ENCODE measurements around the gene GPR132. TPM values are rescaled to one million over a fixed set of nuclear protein-coding genes. Genes with fewer than 3 reads are reported as not detected.
"Not testable (repeated sequence)": the region's sequence is repeated elsewhere in the genome, so short reads cannot be mapped to it uniquely, and the experiment has no call there.

Gene GPR132
- total RNA-seq, 1 donor from 2014 or later: 0.24 TPM

DNA sequence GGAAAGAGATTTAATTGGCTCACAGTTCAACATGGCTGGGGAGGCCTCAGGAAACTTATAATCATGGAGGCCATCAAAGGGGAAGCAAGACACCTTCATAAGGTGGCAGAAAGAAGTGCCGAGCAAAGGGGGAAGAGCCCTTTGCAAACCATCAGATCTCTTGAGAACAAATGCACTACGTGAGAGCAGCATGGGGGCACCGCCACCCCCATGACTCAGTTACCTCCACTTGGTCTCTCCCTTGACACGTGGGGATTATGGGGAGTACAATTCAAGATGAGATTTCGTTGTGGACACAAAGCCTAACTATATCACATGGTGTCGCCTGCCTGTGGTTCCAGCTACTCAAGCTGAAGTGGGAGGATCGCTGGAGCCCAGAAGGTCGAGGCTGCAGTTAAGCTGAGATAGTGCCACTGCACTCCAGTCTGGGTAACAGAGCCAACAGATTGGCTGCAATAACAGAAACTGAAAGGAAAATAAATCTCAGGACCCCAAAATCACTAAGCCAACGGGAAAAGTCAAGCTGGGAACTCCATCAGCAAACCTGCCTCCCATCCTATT, 34.3 kb downstream of the GPR132 start:
- DNase-seq (ENCODE audit: extremely low spot score, unreplicated experiment): no peak
- Mint-ChIP-seq H3K4me1 (ENCODE audit: unreplicated experiment) (no peaks in the 10 kb centered on the region), H3K27ac (no peak overlapping the region)

DNA sequence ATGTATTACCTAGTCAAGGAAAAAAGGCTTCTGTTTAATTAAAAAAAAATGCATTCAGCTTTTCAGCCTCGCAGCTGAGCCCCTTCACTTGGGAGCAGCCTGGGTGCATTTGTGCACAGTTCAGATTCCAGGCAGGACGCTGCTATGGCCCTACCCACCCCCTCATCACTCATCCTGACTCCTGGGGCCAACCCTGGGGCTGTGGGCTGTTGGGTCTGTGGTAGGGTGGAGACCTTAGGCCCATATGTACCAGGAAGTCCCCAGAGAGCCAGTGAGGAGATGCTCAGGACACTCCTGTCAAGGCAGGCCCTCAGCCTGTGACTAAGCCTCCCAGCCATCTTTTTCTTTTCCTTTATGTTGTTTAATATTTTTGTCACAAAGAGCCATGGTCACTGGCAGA, 35.0 kb downstream of the GPR132 start:
- H3K4me3 Mint-ChIP-seq: no peak overlapping the region
- H3K27ac Mint-ChIP-seq: no peak overlapping the region
- no peak for DNase-seq (ENCODE audit: extremely low spot score, unreplicated experiment)
- no peaks in the 10 kb centered on the region for H3K4me1 Mint-ChIP-seq (ENCODE audit: unreplicated experiment)
- TF ChIP-seq, protein P1, sequence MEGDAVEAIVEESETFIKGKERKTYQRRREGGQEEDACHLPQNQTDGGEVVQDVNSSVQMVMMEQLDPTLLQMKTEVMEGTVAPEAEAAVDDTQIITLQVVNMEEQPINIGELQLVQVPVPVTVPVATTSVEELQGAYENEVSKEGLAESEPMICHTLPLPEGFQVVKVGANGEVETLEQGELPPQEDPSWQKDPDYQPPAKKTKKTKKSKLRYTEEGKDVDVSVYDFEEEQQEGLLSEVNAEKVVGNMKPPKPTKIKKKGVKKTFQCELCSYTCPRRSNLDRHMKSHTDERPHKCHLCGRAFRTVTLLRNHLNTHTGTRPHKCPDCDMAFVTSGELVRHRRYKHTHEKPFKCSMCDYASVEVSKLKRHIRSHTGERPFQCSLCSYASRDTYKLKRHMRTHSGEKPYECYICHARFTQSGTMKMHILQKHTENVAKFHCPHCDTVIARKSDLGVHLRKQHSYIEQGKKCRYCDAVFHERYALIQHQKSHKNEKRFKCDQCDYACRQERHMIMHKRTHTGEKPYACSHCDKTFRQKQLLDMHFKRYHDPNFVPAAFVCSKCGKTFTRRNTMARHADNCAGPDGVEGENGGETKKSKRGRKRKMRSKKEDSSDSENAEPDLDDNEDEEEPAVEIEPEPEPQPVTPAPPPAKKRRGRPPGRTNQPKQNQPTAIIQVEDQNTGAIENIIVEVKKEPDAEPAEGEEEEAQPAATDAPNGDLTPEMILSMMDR (conservative IDR thresholded peaks at IDR 0.05): no peak
- no peaks in the 10 kb centered on the region for H3K36me3 Mint-ChIP-seq
- peaks cover 47% of the 10 kb centered on the region for H3K27me3 Mint-ChIP-seq
- no peaks in the 10 kb centered on the region for H3K9me3 Mint-ChIP-seq

More for the DNA sequence above, 34.3 kb downstream of the GPR132 start:
- Mint-ChIP-seq H3K9me3 (no peaks in the 10 kb centered on the region), H3K4me3 (no peak overlapping the region), H3K36me3 (no peaks in the 10 kb centered on the region), H3K27me3 (peaks cover 47% of the 10 kb centered on the region)
- TF ChIP-seq, protein P1 (conservative IDR thresholded peaks at IDR 0.05): no peak

DNA sequence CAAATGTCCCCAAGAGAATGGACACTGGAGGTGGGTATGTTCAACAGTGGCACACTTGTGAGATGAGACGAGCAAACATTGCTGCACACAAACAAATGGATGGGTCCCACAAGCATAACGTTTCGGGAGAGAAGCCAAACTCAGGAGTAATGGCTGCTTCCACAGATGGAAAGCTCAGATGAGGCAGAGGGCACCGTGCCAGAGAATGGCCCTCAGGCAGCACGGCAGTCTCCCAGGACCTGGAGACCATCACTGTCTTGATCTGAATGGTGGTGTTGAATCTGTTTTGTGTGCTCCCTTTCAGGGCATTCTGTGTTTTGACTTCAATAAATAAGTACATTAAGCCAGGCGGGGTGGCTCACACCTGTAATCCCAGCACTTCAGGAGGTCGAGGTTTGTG, 35.8 kb downstream of the GPR132 start:
- TF ChIP-seq, protein P1 (conservative IDR thresholded peaks at IDR 0.05): no peak
- DNase-seq (ENCODE audit: extremely low spot score, unreplicated experiment): no peak
- H3K9me3 Mint-ChIP-seq: no peaks in the 10 kb centered on the region
- no peak overlapping the region for H3K4me3 Mint-ChIP-seq
- no peak overlapping the region for H3K27ac Mint-ChIP-seq
- peaks cover 39% of the 10 kb centered on the region for H3K27me3 Mint-ChIP-seq
- H3K36me3 Mint-ChIP-seq: no peaks in the 10 kb centered on the region
- H3K4me1 Mint-ChIP-seq (ENCODE audit: unreplicated experiment): no peaks in the 10 kb centered on the region

DNA sequence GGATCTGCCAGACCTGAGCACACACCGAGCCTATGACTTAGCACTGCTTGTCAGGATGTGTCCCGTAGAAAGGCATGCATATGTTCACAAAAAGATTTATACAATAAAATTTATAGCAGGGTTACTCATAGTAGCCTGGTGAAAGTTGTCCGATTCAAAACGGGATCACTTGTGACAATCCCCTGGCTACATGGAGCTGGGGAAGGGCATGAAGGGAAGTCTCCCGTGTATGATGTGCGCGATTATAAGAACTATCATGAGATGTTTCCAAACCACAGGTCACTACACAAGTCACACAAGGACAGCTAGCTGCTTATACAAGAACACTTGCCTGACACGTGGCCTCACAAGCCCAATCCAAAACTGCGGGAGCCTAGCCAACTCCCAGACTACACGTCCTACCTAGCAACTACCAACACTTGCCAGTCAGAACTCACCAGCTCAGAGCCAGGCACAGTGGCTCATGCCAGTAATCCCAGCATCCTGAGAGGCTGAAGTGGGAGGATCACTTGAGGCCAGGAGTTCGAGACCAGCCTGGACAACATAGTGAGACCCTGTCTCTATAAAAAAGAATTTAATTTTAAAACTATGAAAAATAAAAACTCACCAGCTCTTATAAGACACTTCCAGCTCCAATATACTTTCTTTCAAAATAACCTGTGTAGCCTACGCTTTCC, 36.8 kb downstream of the GPR132 start:
- no peak overlapping the region for H3K4me3 Mint-ChIP-seq
- no peaks in the 10 kb centered on the region for H3K9me3 Mint-ChIP-seq
- no peaks in the 10 kb centered on the region for H3K4me1 Mint-ChIP-seq (ENCODE audit: unreplicated experiment)
- H3K27ac Mint-ChIP-seq: no peak overlapping the region
- TF ChIP-seq, protein P1 (conservative IDR thresholded peaks at IDR 0.05): no peak
- no peak for DNase-seq (ENCODE audit: extremely low spot score, unreplicated experiment)
- H3K27me3 Mint-ChIP-seq: peaks cover 29% of the 10 kb centered on the region
- H3K36me3 Mint-ChIP-seq: no peaks in the 10 kb centered on the region

DNA sequence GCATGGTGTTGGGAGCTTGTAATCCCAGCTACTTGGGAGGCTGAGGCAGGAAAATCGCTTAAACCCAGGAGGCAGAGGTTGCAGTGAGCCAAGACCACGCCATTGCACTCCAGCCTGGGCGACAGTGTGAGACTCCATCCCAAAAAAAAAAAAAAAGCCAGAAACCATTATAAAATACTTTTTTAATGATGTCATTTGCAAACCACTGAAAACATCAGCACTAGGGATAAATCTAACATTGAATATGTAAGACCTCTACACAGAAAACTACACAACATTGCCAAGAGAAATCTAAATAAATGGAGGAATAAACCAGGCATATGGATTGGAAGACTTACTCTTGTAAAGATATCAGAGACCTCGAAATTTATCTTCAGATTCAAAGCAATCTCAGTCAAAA, 37.5 kb downstream of the GPR132 start:
- not testable (repeated sequence) for H3K27ac Mint-ChIP-seq; H3K4me1 Mint-ChIP-seq (ENCODE audit: unreplicated experiment); DNase-seq (ENCODE audit: extremely low spot score, unreplicated experiment); H3K36me3 Mint-ChIP-seq; H3K9me3 Mint-ChIP-seq; H3K4me3 Mint-ChIP-seq
- peaks cover 22% of the 10 kb centered on the region for H3K27me3 Mint-ChIP-seq

DNA sequence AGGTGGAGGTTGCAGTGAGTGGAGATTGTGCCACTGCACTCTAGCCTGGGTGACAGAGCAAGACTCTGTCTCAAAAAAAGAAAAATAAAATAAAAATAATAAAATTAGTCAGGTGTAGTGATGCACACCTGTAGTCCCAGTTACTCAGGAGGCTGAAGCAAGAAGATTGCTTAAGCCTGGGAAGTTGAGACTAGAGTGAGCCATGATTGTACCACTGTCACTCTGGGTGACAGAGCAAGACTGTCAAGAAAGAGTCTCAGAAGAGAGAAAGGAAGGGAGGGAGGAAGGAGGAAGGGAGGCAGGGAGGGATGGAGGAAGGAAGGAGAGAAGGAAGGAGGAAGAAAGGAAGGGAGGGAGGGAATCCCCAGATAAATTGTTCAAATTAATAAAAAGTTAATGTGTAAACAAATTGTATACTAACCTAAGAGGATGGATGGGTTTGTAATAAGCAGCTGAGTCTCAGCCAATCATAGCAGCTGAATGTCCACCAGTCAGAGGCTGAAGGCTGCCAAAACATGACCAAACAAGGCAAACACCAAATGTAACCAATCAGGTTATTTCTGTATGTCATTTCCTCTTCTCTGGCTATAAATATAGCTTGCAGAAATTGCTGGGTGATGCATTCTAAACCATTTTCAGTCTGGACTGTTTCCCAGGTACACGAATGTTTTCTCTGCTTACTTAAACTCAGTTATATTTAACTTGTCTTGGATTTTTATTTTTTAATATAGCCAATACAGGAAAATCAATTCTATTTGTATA, 38.2 kb downstream of the GPR132 start:
- TF ChIP-seq, protein P1 (conservative IDR thresholded peaks at IDR 0.05): no peak

More for the DNA sequence above, 38.2 kb downstream of the GPR132 start:
- DNase-seq (ENCODE audit: extremely low spot score, unreplicated experiment): no peak
- Mint-ChIP-seq H3K27me3 (peaks cover 17% of the 10 kb centered on the region), H3K4me3 (no peak overlapping the region), H3K9me3 (no peaks in the 10 kb centered on the region), H3K4me1 (ENCODE audit: unreplicated experiment) (peaks cover under 1% of the 10 kb centered on the region), H3K27ac (no peak overlapping the region), H3K36me3 (no peaks in the 10 kb centered on the region)

Data from type B pancreatic cell (in vitro differentiated cells).